Left lung (tissue), 10 donors: ENCODE results near the gene MAML2. TPM values are rescaled to one million over a fixed set of nuclear protein-coding genes. Genes with fewer than 3 reads are reported as not detected.

Source experiments
- ATAC-seq: fragments of 200-7000 bp; cut with Tn5 transposase; one replicate; pipeline ENCODE4 v1.9.1; 2020; ENCODE audit warnings: moderate library complexity
- DNase-seq, 4 donors: peaks; one replicate each; pipeline ENCODE4 v3.0.0-alpha.2; 2013 to 2020
- H3K27ac ChIP-seq, 2 donors: fragments of 200-600 bp; sonication (generic) in 1 of 2; one replicate each; pipeline versions ENCODE4 v1.5.0 to v1.8.0; 2020 to 2021
- H3K27me3 ChIP-seq, 2 donors: fragments of 200-600 bp; sonication (generic) in 1 of 2; one replicate each; pipeline versions ENCODE4 v1.5.0 to v1.8.0; 2020 to 2021
- H3K36me3 ChIP-seq, 2 donors: fragments of 200-600 bp; sonication (generic) in 1 of 2; one replicate each; pipeline versions ENCODE4 v1.5.0 to v1.8.0; 2020 to 2021
- H3K4me1 ChIP-seq, 2 donors: fragments of 200-600 bp; one replicate each; pipeline ENCODE4 v1.8.0; 2021
- H3K4me3 ChIP-seq, 2 donors: fragments of 200-600 bp; sonication (generic) in 1 of 2; one replicate each; pipeline versions ENCODE4 v1.5.0 to v1.8.0; 2020 to 2021; ENCODE audit warnings: mild to moderate bottlenecking in 1 of 2
- H3K9me3 ChIP-seq, 2 donors: fragments of 200-600 bp; sonication (generic) in 1 of 2; one replicate each; pipeline versions ENCODE4 v1.5.0 to v1.8.0; 2020 to 2021
- CTCF ChIP-seq, 2 donors: fragments of 200-600 bp; sonication (generic) in 1 of 2; IDR thresholded peaks; one replicate each; pipeline versions ENCODE4 v1.5.0 to v1.8.0; 2021; ENCODE audit warnings: antibody characterized with exemption in 2 of 2
- intact Hi-C, 2 donors: fragments of 100-400 bp; cut with DNase I; formaldehyde crosslinking; loops; one replicate each; pipeline versions ENCODE4 v1.11.2 to v1.14.2; 2022
- polyA plus RNA-seq, 6 donors: library from polyadenylated mRNA; unstranded; fragments of 120-200 nt; gene quantifications; one replicate each; pipeline ENCODE4 v1.2.1, GENCODE V29; 2013; ENCODE audit not compliant: insufficient read length in 6 of 6
- total RNA-seq, 2 donors: library from RNA; stranded (reverse); fragmentation: NEBNext Ultra II Directional; extraction: Animal tissue kit (Norgen Biotek cat#: 25700); gene quantifications; one replicate each; pipeline ENCODE4 v1.2.1, GENCODE V29; 2021
- donor health status: DM: no; HTN: yes; CAD: no.
- donor health status: DM: no; HTN: no; CAD: no.

Gene MAML2
- total and polyA plus RNA-seq, 8 donors = 18.7 to 44.0 (median 36.6) TPM

GRCh38 chr11:96213500-96213899 is 129.5 kb downstream of the MAML2 start:
- Histone ChIP-seq H3K27me3 (no peaks in the 10 kb centered on the region), H3K9me3 (no peaks in the 10 kb centered on the region), H3K36me3 (no peaks in the 10 kb centered on the region), H3K4me1 (peaks cover 10 to 81% of the 10 kb centered on the region in 2 donors), H3K27ac (peak overlapping the region; percentile 53 to 80), H3K4me3 (no peak overlapping the region)
- DNase-seq (no peak), ATAC-seq (no peak)
- TF ChIP-seq CTCF (IDR thresholded peaks at IDR 0.05) = no peak
- intact Hi-C loops = no loop called here

- ATAC-seq (no peak), DNase-seq (no peak)
- Histone ChIP-seq H3K36me3 (no peaks in the 10 kb centered on the region), H3K27ac (peak overlapping the region in 1 of 2 donors; percentile 42), H3K27me3 (no peaks in the 10 kb centered on the region), H3K9me3 (no peaks in the 10 kb centered on the region), H3K4me3 (no peak overlapping the region), H3K4me1 (peaks cover 21 to 86% of the 10 kb centered on the region in 2 donors)
- TF ChIP-seq CTCF (IDR thresholded peaks at IDR 0.05) = no peak
- intact Hi-C loops = no loop called here
Observed at GRCh38 chr11:96211436-96211835, 131.6 kb downstream of the MAML2 start.

GRCh38 chr11:96207459-96208449 is 135.2 kb downstream of the MAML2 start:
- Histone ChIP-seq H3K4me3 (no peak overlapping the region), H3K4me1 (peaks cover 18 to 73% of the 10 kb centered on the region in 2 donors), H3K36me3 (no peaks in the 10 kb centered on the region), H3K9me3 (no peaks in the 10 kb centered on the region), H3K27me3 (no peaks in the 10 kb centered on the region), H3K27ac (peak overlapping the region; percentile 30 to 88)
- intact Hi-C loops = no loop called here
- ATAC-seq (peak; percentile 64), DNase-seq (no peak)
- TF ChIP-seq CTCF (IDR thresholded peaks at IDR 0.05) = no peak

- ATAC-seq = no peak
Observed at GRCh38 chr11:96206955-96207354, 136.0 kb downstream of the MAML2 start.

More at GRCh38 chr11:96206955-96207354, 136.0 kb downstream of the MAML2 start:
- no peak for TF ChIP-seq CTCF (IDR thresholded peaks at IDR 0.05)
- H3K27me3 ChIP-seq = no peaks in the 10 kb centered on the region
- no peaks in the 10 kb centered on the region for H3K9me3 ChIP-seq
- no peak for DNase-seq
- peaks cover 14 to 65% of the 10 kb centered on the region in 2 donors for H3K4me1 ChIP-seq
- H3K36me3 ChIP-seq = no peaks in the 10 kb centered on the region
- H3K27ac ChIP-seq = peak overlapping the region; percentile 22 to 88
- intact Hi-C loops = no loop called here
- no peak overlapping the region for H3K4me3 ChIP-seq
